ENCODE data around the gene SLC43A2. TPM values are rescaled to one million over a fixed set of nuclear protein-coding genes. Genes with fewer than 3 reads are reported as not detected.

Gene SLC43A2
- total RNA-seq, 1 experiment from 2014 or later, result 12.6 TPM

DNA sequence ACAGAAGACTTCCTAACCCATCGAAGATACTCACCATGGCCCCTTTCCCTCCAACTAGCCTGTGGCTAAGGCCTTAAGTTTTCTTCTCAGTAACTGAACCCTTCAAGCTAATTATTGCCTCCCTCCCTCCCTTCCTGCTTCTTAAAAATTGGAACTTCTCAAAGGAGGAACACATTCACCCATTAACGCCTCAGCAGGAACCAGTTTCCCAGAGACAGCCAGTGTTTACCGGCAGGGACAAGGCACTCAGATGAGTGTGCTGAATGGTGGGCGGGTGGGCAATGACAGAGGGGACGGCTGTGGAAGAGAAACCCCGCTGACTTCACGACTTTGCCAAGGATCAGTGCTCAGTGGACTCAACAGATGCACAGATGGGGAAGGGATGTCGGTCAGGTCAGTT, 86.3 kb downstream of the SLC43A2 start:
- ChIA-PET POLR2A (no interaction called here), RAD21 (ENCODE audit: low non-redundant PET in 1 of 2, low total read pairs in 2 of 2, uncharacterized antibody in 2 of 2, unreplicated experiment in 2 of 2) (no interaction called here), CTCF (no interaction called here)
- no peaks in the 10 kb centered on the region for H3K4me1 ChIP-seq (ENCODE audit: control insufficient read depth in 1 of 2, insufficient read depth in 2 of 2, low read length in 2 of 2)
- H3K9me2 ChIP-seq (ENCODE audit: insufficient read depth), result no peaks in the 10 kb centered on the region
- no peak overlapping the region for H2AFZ ChIP-seq (ENCODE audit: low read depth, low read length, poor library complexity, severe bottlenecking)
- peaks cover 35 to 44% of the 10 kb centered on the region in 2 experiments; a peak in 3 of 4 replicates for H3K36me3 ChIP-seq (ENCODE audit: control insufficient read depth in 1 of 2, insufficient read depth in 2 of 2, low read length in 2 of 2)
- no peaks in the 10 kb centered on the region for H3K27me3 ChIP-seq (ENCODE audit: insufficient read depth, low read length)
- peaks cover 13% of the 10 kb centered on the region for H3K79me2 ChIP-seq (ENCODE audit: insufficient read depth, low read length)
- no peak for TF ChIP-seq ZNF274 (IDR thresholded peaks at IDR 0.05; ENCODE audit: low read depth, low read length)
- TF ChIP-seq JUND (IDR thresholded peaks at IDR 0.05), result no peak
- no peak for TF ChIP-seq EZH2 (IDR thresholded peaks at IDR 0.05)
- no peak for TF ChIP-seq RAD21 (IDR thresholded peaks at IDR 0.05; ENCODE audit: low read depth)
- no peak for TF ChIP-seq MAX (IDR thresholded peaks at IDR 0.05)
- no peak for TF ChIP-seq CEBPB (IDR thresholded peaks at IDR 0.05; ENCODE audit: low read depth)
- TF ChIP-seq CBX3 (IDR thresholded peaks at IDR 0.05; ENCODE audit: low read depth), result no peak
- TF ChIP-seq, protein P1, sequence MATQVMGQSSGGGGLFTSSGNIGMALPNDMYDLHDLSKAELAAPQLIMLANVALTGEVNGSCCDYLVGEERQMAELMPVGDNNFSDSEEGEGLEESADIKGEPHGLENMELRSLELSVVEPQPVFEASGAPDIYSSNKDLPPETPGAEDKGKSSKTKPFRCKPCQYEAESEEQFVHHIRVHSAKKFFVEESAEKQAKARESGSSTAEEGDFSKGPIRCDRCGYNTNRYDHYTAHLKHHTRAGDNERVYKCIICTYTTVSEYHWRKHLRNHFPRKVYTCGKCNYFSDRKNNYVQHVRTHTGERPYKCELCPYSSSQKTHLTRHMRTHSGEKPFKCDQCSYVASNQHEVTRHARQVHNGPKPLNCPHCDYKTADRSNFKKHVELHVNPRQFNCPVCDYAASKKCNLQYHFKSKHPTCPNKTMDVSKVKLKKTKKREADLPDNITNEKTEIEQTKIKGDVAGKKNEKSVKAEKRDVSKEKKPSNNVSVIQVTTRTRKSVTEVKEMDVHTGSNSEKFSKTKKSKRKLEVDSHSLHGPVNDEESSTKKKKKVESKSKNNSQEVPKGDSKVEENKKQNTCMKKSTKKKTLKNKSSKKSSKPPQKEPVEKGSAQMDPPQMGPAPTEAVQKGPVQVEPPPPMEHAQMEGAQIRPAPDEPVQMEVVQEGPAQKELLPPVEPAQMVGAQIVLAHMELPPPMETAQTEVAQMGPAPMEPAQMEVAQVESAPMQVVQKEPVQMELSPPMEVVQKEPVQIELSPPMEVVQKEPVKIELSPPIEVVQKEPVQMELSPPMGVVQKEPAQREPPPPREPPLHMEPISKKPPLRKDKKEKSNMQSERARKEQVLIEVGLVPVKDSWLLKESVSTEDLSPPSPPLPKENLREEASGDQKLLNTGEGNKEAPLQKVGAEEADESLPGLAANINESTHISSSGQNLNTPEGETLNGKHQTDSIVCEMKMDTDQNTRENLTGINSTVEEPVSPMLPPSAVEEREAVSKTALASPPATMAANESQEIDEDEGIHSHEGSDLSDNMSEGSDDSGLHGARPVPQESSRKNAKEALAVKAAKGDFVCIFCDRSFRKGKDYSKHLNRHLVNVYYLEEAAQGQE (IDR thresholded peaks at IDR 0.05; ENCODE audit: low read depth), result no peak
- H3K9me3 ChIP-seq (ENCODE audit: control insufficient read depth in 1 of 2, insufficient read depth in 1 of 2, low read depth in 1 of 2, low read length in 2 of 2), result no peaks in the 10 kb centered on the region
- no peak overlapping the region for H3K27ac ChIP-seq (ENCODE audit: low read depth, low read length)
- intact Hi-C loops (cut with micrococcal nuclease), result no loop called here
- no peak for DNase-seq (ENCODE audit: low read depth, low spot score)
- H4K20me1 ChIP-seq (ENCODE audit: insufficient read depth), result no peaks in the 10 kb centered on the region
- no TSS peak for BruUV-seq (replicated peaks)
- H3K9ac ChIP-seq (ENCODE audit: low read length), result no peak overlapping the region
- no peak overlapping the region for H3K4me2 ChIP-seq (ENCODE audit: low read length)
- H3K4me3 ChIP-seq (replicated peaks in 1 of 2; ENCODE audit: low read depth in 1 of 2, low read length in 2 of 2), result no peak overlapping the region
- ATAC-seq, result no peak
